HG02870 (cell line): ENCODE data around the gene FGF4.
"Not testable (repeated sequence)": the region's sequence is repeated elsewhere in the genome, so short reads cannot be mapped to it uniquely, and the experiment has no call there.

Source experiments
- ATAC-seq: cut with Tn5 transposase; IDR thresholded peaks from one replicate; pipeline ENCODE4 v1.9.1; 2021; ENCODE audit warnings: mild to moderate bottlenecking, moderate library complexity; ENCODE audit not compliant: unreplicated experiment

The FGF4 gene

GRCh38 chr11:69774354-69775162 is 583 bp downstream of the FGF4 start:
- ATAC-seq = no peak

GRCh38 chr11:69773626-69774353 is 1.4 kb downstream of the FGF4 start:
- no peak for ATAC-seq

- ATAC-seq = no peak
These were observed 3.7 kb downstream of the FGF4 start for GRCh38 chr11:69771466-69771865.

GRCh38 chr11:69770540-69770939 is 4.6 kb downstream of the FGF4 start:
- no peak for ATAC-seq

- ATAC-seq = no peak
These were observed 9.6 kb downstream of the FGF4 start for GRCh38 chr11:69765498-69765995.

- not testable (repeated sequence) for ATAC-seq
These were observed 10.2 kb downstream of the FGF4 start for GRCh38 chr11:69764918-69765317.

- ATAC-seq = no peak
These were observed 14.8 kb downstream of the FGF4 start for GRCh38 chr11:69760319-69760718.

GRCh38 chr11:69752890-69753289 is 22.3 kb downstream of the FGF4 start:
- ATAC-seq = no peak

- no peak for ATAC-seq
These were observed 24.1 kb downstream of the FGF4 start for GRCh38 chr11:69750875-69751597.

GRCh38 chr11:69750108-69750850 is 24.9 kb downstream of the FGF4 start:
- no peak for ATAC-seq

- ATAC-seq = no peak
These were observed 26.5 kb downstream of the FGF4 start for GRCh38 chr11:69748637-69749036.

GRCh38 chr11:69746752-69747742 is 28.1 kb downstream of the FGF4 start:
- ATAC-seq = no peak

- ATAC-seq = no peak
These were observed 29.0 kb downstream of the FGF4 start for GRCh38 chr11:69746140-69746539.

- ATAC-seq = no peak
These were observed 29.9 kb downstream of the FGF4 start for GRCh38 chr11:69745201-69745600.

GRCh38 chr11:69744435-69744834 is 30.7 kb downstream of the FGF4 start:
- ATAC-seq = no peak

GRCh38 chr11:69734841-69735240 is 40.3 kb downstream of the FGF4 start:
- no peak for ATAC-seq

- no peak for ATAC-seq
These were observed 40.8 kb downstream of the FGF4 start for GRCh38 chr11:69734367-69734766.

- no peak for ATAC-seq
These were observed 42.2 kb downstream of the FGF4 start for GRCh38 chr11:69732910-69733309.

GRCh38 chr11:69731110-69731509 is 44.0 kb downstream of the FGF4 start:
- no peak for ATAC-seq

- ATAC-seq = no peak
These were observed 44.6 kb downstream of the FGF4 start for GRCh38 chr11:69730500-69730899.
